Duodenal mucosa (tissue), 2 donors: Measurements from ENCODE around the gene SCAF1.

Experiments
- H3K27ac ChIP-seq: one replicate; pipeline ENCODE4 v1.7.0; 2013; ENCODE audit warnings: low read depth, low read length
- H3K27me3 ChIP-seq, 2 donors: one replicate each; pipeline ENCODE4 v1.7.0; 2013; ENCODE audit warnings: low read length in 2 of 2, control low read depth in 1 of 2; ENCODE audit not compliant: insufficient read depth in 2 of 2, control insufficient read depth in 1 of 2
- H3K36me3 ChIP-seq, 2 donors: one replicate each; pipeline ENCODE4 v1.7.0; 2013; ENCODE audit warnings: low read length in 2 of 2, control low read depth in 1 of 2; ENCODE audit not compliant: insufficient read depth in 2 of 2, control insufficient read depth in 1 of 2
- H3K4me1 ChIP-seq, 2 donors: one replicate each; pipeline ENCODE4 v1.7.0; 2013; ENCODE audit warnings: low read length in 2 of 2, control low read depth in 1 of 2; ENCODE audit not compliant: insufficient read depth in 2 of 2, control insufficient read depth in 1 of 2
- H3K4me3 ChIP-seq, 2 donors: one replicate each; pipeline ENCODE4 v1.7.0; 2013; ENCODE audit warnings: low read length in 2 of 2, low read depth in 1 of 2
- H3K9ac ChIP-seq, 2 donors: one replicate each; pipeline ENCODE4 v1.7.0; 2013; ENCODE audit warnings: low read length in 2 of 2, low read depth in 1 of 2
- H3K9me3 ChIP-seq, 2 donors: one replicate each; pipeline ENCODE4 v1.7.0; 2013; ENCODE audit warnings: low read length in 2 of 2, control low read depth in 1 of 2; ENCODE audit not compliant: control insufficient read depth in 1 of 2

The SCAF1 gene

GRCh38 chr19:49597703-49597974 is 44.4 kb upstream of the SCAF1 start:
- no peaks in the 10 kb centered on the region for H3K27me3 ChIP-seq
- no peak overlapping the region for H3K27ac ChIP-seq
- no peaks in the 10 kb centered on the region for H3K9me3 ChIP-seq
- H3K36me3 ChIP-seq, result peaks cover 22 to 60% of the 10 kb centered on the region in 2 donors
- peaks cover 10% of the 10 kb centered on the region in 2 donors for H3K4me1 ChIP-seq
- H3K9ac ChIP-seq, result no peak overlapping the region
- H3K4me3 ChIP-seq, result no peak overlapping the region

DNA sequence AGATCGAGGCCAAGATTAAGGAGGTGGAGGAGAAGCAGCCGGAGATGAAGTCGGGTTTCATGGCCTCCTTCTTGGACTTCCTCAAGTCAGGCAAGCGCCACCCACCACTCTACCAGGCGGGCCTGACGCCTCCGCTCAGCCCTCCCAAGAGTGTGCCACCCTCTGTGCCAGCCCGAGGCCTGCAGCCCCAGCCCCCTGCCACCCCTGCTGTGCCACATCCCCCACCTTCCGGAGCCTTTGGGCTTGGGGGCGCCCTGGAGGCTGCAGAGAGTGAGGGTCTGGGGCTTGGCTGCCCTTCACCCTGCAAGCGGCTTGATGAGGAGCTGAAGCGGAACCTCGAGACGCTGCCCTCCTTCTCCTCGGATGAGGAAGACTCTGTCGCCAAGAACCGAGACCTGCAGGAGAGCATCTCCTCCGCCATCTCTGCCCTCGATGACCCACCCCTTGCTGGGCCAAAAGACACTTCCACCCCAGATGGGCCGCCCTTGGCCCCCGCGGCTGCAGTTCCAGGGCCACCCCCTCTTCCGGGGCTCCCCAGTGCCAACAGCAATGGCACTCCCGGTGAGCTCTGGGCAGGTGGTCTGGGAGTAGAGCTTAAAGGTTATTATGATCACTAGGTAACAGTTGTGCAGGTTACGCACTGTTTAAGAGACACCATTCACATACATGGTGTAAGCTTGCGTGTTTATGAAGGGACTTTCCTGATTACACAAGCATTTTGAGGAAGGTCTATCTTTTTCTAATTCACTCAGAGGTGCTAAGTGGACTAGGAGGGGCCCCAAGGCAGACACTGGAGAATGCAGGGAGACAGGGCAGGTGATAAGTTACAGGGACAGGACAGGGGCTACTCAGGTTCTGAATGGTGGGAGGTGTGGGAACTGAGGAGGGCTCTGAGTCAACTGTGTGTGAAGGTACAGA is 42.4 kb upstream of the SCAF1 start:
- no peak overlapping the region for H3K9ac ChIP-seq
- H3K9me3 ChIP-seq, result no peaks in the 10 kb centered on the region
- H3K36me3 ChIP-seq, result peaks cover 27 to 58% of the 10 kb centered on the region in 2 donors
- no peaks in the 10 kb centered on the region for H3K27me3 ChIP-seq
- no peak overlapping the region for H3K27ac ChIP-seq
- H3K4me1 ChIP-seq, result no peaks in the 10 kb centered on the region
- H3K4me3 ChIP-seq, result no peak overlapping the region

DNA sequence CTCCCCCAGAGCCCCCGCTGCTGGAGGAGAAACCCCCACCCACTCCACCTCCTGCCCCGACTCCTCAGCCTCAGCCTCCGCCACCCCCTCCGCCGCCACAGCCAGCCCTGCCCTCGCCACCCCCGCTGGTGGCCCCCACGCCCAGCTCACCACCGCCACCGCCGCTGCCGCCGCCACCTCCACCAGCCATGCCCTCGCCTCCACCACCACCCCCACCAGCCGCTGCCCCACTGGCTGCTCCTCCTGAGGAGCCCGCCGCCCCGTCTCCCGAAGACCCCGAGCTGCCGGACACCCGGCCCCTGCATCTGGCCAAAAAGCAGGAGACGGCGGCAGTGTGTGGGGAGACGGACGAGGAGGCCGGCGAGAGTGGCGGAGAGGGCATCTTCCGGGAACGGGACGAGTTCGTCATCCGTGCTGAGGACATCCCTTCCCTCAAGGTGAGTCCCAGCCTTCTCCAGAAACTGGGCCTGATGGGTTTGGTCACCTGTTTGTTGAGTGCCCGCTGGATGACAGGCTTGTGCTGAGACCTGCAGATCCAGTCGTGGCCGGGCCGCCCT is 40.4 kb upstream of the SCAF1 start:
- no peak overlapping the region for H3K27ac ChIP-seq
- no peaks in the 10 kb centered on the region for H3K4me1 ChIP-seq
- H3K27me3 ChIP-seq, result no peaks in the 10 kb centered on the region
- no peak overlapping the region for H3K4me3 ChIP-seq
- no peaks in the 10 kb centered on the region for H3K9me3 ChIP-seq
- H3K36me3 ChIP-seq, result peaks cover 31 to 60% of the 10 kb centered on the region in 2 donors
- H3K9ac ChIP-seq, result no peak overlapping the region

GRCh38 chr19:49602806-49603205 is 39.2 kb upstream of the SCAF1 start:
- Histone ChIP-seq H3K9me3 (no peaks in the 10 kb centered on the region), H3K9ac (no peak overlapping the region), H3K36me3 (peaks cover 31 to 64% of the 10 kb centered on the region in 2 donors), H3K27me3 (no peaks in the 10 kb centered on the region), H3K4me3 (no peak overlapping the region), H3K27ac (no peak overlapping the region), H3K4me1 (no peaks in the 10 kb centered on the region)

GRCh38 chr19:49605605-49606004 is 36.4 kb upstream of the SCAF1 start:
- no peak overlapping the region for H3K4me3 ChIP-seq
- no peaks in the 10 kb centered on the region for H3K4me1 ChIP-seq
- no peak overlapping the region for H3K27ac ChIP-seq
- H3K36me3 ChIP-seq, result peaks cover 23 to 62% of the 10 kb centered on the region in 2 donors
- H3K9me3 ChIP-seq, result no peaks in the 10 kb centered on the region
- no peaks in the 10 kb centered on the region for H3K27me3 ChIP-seq
- no peak overlapping the region for H3K9ac ChIP-seq

GRCh38 chr19:49609499-49610092 is 32.4 kb upstream of the SCAF1 start:
- Histone ChIP-seq H3K9me3 (no peaks in the 10 kb centered on the region), H3K4me1 (no peaks in the 10 kb centered on the region), H3K36me3 (peaks cover 13 to 58% of the 10 kb centered on the region in 2 donors), H3K27ac (no peak overlapping the region), H3K4me3 (no peak overlapping the region), H3K9ac (no peak overlapping the region), H3K27me3 (no peaks in the 10 kb centered on the region)

DNA sequence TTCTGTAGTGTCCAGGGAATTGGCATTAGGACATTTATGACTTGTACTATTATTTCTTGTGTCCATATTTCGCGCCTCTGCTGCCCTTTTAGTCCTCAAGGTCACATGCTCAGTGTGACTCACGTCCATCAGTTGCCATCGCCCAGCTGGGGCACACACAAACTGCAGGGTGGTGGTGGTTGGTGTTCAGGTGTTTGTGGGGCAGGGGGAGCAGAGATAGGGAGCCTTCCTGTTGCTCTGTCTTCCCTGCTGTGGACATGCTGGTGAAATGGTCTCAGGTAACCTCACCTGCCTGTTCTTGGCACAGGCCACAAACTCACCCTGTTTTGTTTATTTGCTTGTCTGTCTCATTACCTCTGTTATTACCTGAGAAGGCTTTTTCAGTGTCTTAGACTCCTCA is 28.6 kb upstream of the SCAF1 start:
- H3K9ac ChIP-seq, result no peak overlapping the region

DNA sequence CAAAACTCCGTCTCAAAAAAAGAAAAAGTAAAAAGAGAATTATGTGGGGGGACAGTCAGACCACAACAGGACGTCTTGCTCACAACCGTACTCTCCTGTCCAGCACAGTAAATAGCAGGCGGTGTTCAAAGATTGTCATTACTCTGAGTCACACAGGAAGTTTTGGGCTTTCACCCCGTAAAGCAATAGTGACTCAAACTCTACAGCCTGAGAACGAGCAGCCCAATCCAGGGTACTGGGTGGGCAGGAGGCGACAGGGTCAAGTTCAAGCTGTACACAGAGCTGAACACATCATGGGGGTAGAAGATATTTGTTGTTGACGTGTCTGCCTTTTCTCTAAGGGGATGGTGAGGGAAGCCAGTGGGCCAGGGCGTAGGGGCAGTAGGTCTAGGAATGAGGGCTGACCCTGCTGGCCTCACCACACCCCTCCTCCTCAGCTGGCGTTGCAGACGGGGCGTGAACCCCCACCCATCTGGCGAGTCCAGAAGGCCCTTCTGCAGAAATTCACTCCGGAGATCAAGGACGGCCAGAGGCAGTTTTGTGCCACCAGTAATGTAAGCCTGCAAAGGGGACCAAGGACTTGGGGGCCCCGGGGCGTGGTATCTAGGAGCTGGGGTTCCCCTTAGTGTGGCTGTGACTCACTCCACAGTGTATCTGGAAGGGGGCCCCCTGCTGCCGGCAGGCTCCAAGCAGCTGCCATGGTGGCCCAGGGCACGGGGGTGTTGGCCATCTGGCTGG is 27.7 kb upstream of the SCAF1 start:
- Histone ChIP-seq H3K4me3 (no peak overlapping the region), H3K27me3 (no peaks in the 10 kb centered on the region), H3K9ac (no peak overlapping the region), H3K9me3 (no peaks in the 10 kb centered on the region), H3K4me1 (no peaks in the 10 kb centered on the region), H3K36me3 (peaks cover 22 to 72% of the 10 kb centered on the region in 2 donors), H3K27ac (no peak overlapping the region)

More for the DNA sequence above, 28.6 kb upstream of the SCAF1 start:
- peaks cover 22 to 74% of the 10 kb centered on the region in 2 donors for H3K36me3 ChIP-seq
- H3K9me3 ChIP-seq, result no peaks in the 10 kb centered on the region
- H3K4me1 ChIP-seq, result no peaks in the 10 kb centered on the region
- no peaks in the 10 kb centered on the region for H3K27me3 ChIP-seq
- H3K4me3 ChIP-seq, result no peak overlapping the region
- no peak overlapping the region for H3K27ac ChIP-seq

DNA sequence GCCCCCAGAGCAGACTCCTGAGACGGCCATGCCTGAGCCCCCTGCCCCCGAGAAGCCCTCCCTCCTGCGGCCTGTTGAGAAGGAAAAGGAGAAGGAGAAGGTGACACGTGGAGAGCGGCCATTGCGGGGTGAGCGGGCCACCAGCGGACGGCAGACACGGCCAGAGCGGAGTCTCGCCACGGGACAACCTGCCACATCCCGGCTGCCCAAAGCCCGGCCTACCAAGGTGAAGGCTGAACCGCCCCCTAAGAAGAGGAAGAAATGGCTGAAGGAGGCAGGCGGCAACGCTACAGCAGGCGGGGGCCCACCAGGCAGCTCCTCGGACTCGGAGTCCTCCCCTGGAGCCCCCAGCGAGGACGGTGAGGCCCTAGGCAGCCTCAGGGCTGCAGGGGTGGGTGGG is 26.1 kb upstream of the SCAF1 start:
- Histone ChIP-seq H3K9ac (no peak overlapping the region), H3K9me3 (no peaks in the 10 kb centered on the region), H3K4me3 (no peak overlapping the region), H3K27me3 (no peaks in the 10 kb centered on the region), H3K36me3 (peaks cover 27 to 73% of the 10 kb centered on the region in 2 donors), H3K27ac (no peak overlapping the region), H3K4me1 (no peaks in the 10 kb centered on the region)

GRCh38 chr19:49616532-49616931 is 25.5 kb upstream of the SCAF1 start:
- no peaks in the 10 kb centered on the region for H3K9me3 ChIP-seq
- H3K27me3 ChIP-seq, result no peaks in the 10 kb centered on the region
- no peak overlapping the region for H3K27ac ChIP-seq
- no peak overlapping the region for H3K4me3 ChIP-seq
- H3K4me1 ChIP-seq, result no peaks in the 10 kb centered on the region
- H3K9ac ChIP-seq, result no peak overlapping the region
- peaks cover 31 to 74% of the 10 kb centered on the region in 2 donors for H3K36me3 ChIP-seq
